ENCODE data around the gene ITGB1BP1.

Gene ITGB1BP1

DNA sequence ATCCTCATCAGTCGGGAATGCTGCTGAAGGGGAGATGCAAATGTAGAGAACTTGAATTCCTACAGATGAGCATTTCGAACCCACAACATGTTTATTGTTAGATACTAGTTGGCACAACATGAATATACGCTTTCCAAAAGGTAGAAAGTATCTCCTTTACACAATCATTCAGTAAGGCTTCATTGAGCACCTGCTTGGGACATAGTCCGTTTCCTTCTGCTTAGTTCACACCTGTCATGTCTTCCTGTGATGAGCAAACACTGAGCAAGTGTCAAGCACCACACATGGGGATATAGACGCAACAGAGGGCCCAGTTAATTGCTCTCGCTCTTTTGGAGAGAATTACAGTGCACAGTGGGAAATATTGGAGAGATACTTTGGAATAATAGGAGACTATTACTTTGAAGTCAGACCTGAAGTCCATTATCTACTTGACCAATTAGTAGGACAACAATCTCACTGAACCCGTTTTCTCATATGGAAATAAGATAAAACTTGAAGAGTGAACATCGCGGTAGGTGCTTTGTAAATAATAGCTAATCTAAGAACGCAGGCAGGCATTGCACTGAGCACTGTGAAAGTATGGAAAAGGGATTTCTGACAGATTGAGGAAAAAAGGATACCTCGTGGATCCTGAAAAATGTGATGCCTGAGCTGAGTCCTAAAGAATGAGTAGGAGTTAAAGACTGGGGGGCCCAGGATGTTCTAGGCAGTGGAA lies 1.3 kb upstream of the ITGB1BP1 start:
- DNase-seq = no peak

DNA sequence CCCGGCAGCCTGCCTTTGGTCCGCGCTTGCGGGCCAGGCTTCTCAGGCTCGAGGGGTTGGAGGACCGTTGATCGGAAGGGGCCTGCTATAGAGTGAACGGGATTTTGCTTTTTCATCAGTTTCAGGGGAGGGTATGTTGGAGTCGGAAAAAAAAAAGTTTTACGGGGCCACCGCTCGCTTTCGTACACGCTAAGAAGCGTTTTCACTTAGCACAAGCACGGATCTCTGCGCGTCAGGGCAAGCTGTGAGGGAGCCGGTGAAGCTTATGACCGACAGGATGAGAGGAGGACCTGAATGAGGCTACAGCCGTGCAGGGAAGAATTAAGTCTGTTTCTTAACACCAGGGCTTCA lies 569 bp upstream of the ITGB1BP1 start:
- peak in 1 of 2 experiments; percentile 10 for DNase-seq

DNA sequence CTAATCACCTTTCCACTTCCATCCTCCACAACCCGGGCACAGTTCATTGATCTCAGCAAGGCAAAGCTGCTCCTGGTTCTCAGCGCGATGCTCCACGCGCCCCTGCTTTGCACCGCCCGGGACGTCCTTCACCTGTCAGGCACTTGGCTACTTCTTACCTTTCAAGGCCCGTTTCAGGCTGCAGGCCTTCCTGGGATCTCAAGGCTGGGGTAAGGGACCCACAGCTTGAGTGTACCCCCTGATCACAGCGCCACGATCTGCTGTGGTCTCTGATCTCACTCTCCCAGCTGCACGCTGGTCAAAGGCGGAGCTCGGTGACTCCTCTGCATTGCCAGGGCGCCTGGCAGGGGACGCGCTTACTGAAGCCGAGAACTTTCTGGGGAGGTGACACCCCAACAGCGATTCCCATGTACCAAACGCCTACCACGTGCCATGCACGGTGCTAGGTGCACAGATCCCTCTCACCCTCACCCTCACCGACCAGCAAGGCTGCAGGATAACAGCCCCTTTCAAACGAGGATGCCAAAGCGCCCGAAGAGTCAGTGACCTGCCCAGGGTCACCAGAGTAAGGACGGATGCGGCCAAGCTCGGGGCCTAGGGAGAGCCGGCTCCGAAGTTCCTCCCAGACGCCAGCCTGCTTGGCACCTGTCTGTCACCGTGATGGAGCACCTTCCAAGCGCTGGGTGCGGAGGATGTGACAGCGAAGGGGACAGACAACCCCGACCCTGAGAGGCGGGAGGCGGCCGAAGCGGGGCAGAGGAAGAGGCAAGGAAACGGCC lies 818 bp downstream of the ITGB1BP1 start:
- DNase-seq = peak; percentile 22 to 29

DNA sequence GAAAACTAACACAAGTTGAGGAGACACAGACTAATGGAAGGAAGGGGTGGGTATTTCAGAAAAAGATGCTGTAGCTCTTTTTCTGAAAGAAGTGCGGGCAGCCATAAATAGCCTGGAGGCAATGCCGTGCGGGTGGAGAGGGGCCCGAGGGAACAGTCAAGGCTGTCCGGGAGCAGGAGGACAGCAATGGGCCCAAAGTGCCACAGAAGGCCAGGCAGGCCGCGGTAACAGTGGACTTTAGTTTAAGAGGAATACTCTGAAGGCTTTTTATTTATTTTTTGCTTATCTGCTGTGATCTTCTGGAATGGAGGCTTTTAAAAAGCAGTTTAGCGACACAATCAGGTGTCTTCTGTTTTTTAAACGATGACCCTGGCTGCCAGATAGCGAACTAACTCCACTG lies 2.8 kb downstream of the ITGB1BP1 start:
- DNase-seq = no peak

DNA sequence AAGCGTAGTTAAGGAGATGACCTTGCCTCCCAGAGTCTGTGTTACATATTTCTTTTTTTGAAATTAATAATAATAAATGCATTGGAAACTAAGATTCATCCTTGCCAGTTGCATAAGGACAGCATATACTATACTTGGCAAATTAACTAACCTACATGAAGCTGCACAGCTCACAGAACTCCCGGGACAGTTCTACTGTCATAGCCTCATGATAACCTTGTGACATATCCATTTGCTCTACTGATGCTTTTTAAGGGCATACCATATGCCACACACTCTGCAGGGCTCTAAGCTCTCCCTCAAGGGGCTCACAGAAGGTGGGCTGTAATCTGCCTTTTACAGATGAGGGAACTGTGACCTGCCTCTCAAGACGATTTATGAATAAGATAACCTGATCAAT lies 3.8 kb downstream of the ITGB1BP1 start:
- no peak for DNase-seq

DNA sequence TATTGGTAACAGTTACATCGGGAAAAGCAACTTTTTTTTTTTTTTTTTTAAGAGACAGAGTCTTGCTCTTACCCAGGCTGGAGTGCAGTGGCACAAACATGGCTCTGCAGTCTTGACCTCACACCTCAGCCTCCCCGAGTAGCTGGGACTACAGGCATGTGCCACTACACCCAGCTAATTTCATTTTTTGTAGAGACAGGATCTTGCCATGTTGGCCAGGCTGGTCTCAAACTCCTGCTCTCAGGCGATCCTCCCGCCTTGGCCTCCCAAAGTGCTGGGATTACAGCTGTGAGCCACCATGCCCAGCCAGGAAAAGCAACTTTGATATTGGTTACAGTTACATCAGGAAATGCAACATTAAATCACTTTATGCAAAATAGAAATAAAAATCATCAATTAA lies 4.6 kb downstream of the ITGB1BP1 start:
- DNase-seq = no peak

DNA sequence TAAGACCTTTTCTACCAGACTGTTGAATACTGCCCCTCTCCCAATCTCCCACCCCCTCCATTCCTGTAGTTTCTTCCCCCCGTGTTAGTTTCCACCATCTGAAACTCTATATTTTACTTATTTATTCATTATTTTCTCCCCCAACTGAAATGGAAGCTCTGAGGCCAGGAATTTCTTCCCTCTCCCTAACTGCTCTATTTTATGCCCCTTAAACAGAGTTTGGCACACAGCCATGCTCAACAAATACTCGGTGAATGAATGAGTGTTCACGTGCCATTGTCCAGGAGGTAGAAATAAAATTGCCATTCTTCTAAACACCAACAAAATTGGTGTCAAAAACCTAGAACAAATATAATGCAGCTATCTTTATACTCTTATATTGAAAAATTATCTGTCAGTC lies 5.6 kb downstream of the ITGB1BP1 start:
- DNase-seq = no peak

DNA sequence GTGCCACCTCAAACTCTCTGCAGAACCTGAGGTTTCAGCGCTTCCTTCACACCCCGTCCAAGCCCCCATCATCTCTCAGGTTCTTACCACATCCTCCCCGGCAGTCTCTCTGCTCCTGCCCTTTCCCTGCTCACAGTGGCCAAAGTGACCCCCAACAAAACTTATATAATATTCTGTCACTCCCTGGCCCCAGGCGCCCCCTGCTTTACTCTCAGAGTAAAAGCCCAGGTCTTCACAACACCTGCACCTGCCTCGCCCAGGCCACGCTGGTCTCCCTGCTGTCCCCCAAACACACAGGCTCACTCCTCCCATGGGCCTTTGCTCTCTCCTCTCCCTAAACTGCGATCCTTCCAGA lies 6.4 kb downstream of the ITGB1BP1 start:
- DNase-seq = no peak

DNA sequence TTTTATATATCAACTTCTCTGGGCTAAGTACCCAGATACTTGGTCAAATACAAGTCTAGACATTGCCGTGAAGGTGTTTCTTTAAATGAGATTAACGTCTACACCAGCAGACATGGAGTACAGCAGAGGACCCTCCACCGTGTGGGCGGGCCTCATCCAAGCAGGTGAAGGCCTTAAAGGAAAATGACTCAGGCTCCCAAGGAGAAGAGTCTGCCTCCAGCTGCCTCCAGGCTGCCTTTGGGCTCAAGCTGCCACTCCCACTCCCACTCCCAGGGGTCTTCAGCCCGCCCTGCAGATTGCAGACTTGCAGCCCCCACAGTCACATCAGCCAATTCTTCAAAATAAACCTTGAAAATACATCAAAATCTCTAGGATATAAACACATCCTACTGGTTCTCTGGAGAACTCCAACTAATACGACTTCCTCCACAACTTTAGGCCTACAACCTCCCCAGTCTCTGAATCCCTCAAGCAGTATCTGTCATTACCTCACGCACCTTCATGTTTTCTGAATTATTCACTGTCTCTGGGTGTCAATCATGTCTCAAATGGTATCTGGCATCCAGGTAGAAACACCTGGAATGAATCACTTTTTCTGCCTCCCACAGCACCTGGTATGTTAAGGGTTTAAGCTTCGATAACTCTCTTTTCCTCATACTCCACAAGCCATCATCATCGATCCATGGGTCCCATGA lies 6.9 kb downstream of the ITGB1BP1 start:
- DNase-seq = no peak

DNA sequence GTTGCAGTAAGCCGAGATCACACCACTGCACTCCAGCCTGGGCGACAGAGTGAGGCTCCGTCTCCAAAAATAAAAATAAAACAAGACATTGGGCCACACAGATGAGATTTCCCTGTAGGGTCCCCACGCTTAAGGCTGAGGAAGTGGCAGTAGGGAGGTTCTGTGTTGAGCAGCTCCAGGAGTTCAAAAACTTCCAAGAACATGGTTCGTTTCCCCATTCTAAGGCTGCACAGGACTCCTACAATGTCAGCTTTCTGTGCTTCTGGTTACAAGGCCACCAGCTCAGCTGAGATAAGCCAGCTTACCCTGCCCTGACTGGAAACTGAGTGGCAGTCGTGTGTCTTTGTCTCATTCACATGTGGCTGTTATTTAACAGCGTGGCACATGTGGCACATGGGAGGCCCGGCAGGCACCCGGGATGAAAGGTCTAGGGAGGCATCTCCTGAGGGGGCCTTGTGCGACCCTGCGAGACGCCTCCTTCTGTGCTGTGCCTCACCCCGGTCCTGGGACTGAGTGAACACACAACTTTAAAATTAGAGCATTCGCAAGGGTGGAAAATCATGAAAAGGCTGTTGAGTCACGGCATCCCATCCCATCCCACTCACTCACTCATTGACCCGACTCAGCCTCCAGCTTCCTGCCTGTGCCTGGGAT lies 7.7 kb downstream of the ITGB1BP1 start:
- no peak for DNase-seq

DNA sequence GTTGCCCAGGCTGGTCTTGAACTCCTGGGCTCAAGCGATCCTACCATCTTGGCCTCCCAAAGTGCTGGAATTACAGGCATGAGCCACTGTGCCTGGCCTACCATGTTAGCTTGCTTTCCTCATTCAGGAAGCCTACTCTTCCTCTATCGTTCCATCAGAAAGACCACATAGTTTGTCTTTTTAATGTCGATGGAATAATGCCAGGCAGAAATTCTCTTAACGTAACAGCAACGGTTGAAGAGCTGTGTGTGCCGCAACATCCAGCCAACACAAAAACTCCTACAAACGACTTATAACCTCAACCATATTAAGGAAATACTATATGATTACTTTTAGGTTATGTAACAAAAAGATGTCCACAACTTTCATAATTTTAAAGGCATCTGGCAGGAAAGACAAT lies 10.5 kb downstream of the ITGB1BP1 start:
- no peak for DNase-seq

DNA sequence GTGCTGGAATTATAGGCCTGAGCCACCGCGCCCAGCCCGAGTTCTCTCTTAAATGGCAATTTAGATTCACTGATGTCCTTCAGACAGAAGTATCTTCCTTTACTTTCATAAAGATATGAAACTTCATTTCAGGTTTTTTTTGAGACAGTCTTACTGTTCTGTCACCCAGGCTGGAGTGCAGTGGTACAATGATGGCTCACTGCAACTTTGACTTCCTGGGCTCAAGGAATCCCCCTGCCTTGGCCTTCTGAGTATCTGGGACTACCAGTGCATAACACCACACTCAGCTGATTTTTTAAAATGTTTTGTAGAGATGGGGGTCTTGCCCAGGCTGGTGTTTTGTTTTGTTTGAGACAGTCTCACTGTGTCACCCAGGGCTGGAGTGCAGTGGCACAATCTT lies 13.2 kb downstream of the ITGB1BP1 start:
- DNase-seq = no peak

DNA sequence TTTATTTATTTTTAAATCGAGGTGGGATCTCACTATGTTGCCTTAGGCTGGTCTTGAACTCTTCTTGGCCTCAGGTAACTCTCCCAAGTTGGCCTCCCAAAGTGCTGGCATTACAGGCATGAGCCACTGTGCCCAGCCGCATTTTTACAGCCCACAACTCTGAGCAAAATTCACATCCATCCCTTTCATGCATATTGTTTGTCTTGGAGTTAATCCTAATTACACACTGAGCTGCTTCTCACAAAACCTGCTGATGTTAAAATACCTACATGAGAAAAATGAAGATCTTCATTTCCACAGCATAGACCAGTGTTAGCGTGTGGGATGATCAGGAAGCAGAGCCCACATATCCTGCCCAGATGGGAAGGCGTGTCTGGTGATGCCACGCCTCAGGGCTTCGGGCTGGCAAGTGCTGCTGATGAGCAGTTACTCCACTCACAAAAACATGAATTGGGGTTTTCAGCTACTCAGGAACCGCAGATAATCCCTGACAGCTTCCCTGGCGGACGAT lies 14.6 kb downstream of the ITGB1BP1 start:
- DNase-seq = no peak

DNA sequence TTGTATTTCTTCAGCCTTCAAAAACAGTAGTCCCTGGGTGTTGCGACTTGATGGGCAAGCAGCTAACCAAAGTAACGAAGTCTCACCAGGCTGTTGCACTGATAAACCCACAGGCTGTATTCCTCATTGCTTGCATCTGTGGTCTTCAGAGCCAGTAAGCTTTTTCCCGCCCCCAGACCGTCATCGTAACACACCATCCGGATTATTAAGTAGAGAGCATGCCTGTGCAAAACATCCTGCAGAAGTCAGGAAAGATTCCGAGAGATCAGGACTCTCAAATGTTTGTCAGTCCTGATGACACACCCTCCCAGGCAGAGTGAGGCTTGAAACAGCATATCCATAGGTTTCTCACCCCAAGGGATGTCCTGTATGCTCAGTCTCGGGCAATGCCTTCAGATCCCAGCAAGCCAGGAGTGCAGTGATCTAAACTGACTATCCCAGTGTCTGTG lies 15.9 kb downstream of the ITGB1BP1 start:
- no peak for DNase-seq

DNA sequence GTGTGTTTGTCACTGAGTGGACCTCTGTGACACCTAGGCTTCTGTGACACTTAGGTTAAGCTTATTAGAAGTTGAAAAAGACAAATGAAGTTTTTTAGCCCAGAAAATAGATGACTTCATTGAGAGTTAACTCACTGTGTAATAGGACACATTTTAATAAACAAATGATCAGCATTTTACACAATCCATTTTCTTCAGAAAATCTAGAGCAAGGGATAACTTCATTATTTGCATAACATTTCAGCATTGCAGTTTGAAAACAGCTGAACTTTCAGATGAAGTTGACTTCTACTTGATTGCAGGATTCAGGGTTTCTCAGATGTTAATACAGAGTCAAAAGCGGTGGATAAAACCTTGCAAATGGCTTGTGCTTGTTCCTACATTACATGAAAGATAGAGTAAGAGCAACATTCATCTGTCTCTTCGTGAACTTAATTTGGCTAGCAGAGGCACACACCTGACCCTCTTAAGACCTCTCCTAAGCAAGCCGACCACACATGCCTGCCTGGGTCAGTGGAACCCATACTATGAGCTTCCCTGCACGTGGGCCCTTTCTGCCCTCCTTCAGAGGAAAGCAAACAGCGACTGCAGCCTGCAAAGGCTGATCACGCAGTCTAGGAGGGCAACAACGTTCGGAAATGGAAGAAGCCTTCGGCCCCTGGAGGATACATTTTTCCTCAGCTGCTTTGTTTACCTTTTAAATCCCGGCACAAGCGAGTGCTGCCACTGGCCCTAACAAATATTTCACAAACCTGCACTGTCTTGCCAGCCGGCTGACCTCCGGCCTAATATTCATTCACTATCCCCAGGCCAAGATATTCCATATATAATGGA lies 16.6 kb downstream of the ITGB1BP1 start:
- no peak for DNase-seq

DNA sequence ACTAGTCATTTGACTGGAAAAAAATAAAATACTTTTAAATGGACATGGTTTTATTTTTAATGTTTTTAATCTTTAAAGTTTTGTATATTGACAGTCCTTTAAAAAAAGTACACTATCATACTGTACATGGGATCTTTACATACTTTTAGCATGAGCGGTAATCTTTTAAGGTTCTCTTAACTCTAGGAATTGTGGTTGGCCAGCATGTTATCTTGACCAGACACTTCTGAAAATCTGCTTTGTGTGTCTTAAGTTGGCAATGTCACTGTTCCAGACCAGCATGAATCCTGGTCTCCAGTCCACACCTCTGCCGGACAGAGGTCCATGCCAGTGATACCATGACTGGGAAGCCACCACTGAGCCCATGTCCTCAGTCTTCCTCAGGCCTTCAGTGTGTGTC lies 17.7 kb downstream of the ITGB1BP1 start:
- no peak for DNase-seq

DNA sequence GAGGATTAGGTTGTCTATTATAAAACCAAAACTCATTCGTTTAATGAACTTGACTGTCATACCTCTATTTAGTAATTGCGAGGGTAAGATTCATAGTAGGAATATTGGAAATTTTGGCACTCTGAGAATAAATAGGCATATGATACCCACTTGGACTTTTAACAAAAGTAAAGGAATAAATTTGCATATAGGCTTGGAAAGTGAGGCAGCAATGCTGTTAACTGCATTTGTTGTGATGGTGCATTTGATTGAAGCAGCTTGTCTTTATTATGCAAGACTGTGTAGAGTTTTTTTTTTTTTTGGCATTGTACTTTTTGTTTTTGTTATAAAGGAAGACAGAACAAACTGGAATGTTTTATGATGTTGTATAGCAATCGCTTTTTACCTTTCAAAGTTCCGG lies 18.9 kb downstream of the ITGB1BP1 start:
- no peak for DNase-seq

DNA sequence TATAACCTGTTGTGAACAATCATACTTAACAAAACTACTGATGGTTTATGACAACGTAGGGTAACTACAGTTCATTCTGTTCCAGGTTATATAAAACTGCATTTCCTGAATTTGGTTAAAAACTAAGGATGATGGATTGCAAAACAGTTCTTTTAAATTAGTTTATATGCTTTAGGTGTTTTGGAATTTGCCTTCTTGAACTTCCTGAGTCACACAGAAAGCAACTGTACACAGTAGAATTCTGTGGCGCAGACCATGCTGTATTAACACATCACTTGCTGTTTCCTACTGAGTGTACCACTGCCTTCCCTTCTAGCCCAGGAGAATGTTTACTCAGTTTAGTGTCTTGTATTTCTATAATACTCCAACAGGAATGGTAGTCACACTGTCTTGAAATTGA lies 19.4 kb downstream of the ITGB1BP1 start:
- no peak for DNase-seq

DNA sequence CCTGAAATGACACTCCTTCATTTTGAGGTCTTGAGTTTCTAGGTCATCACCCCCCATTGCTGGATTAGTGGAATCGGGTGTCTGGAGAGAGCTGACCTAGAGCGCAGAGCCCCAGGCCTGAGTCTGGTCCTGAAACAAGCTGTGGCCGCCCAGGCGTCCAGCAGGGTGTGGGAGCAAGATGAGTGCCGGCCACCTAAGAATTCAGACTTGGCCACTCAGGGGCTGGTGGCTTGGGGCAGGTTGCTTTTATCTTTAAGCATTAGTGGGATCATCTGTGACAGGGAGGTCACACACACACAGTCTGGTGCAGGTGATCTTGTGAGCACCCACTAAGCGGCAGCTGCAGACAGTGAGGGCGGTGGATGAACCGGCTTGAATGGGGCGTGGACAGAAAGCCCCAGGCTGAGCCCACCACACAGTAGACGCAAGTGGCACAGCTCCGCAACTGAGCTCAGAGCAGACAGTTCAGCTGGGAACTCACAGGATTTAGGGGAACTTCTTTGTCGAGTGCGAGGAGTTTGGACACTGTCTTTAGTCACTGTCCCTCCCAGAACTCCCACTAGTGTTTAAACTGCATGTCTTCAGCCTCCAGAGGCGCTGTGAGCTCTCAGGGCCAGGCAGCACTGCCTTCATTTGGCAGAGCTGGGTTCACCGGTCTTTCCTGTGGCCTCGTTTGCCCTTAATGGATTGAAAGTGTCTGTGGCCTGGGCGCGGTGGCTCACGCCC lies 21.5 kb downstream of the ITGB1BP1 start:
- DNase-seq = no peak

DNA sequence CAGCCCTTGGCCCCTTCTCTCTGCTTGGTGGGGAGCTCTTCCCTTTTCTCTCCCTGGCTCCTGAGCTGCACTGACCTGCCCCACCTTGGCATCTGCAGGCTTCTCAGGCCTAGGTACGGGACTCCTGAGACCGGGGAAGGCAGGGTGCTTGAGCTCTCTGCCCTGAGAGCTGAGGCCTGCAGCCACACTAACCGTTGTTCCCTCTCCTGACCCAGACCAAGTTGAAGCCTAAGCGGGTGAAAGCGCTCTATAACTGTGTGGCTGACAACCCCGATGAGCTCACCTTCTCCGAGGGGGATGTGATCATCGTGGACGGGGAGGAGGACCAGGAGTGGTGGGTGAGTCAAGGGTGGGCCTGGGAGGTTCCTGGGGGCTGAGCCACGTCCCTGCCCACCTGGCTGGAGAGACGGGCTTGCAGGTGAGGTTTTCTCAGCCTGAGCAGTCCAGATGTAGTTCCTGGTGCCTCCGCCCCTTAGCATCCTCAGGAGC lies 22.2 kb downstream of the ITGB1BP1 start:
- DNase-seq = no peak

DNA sequence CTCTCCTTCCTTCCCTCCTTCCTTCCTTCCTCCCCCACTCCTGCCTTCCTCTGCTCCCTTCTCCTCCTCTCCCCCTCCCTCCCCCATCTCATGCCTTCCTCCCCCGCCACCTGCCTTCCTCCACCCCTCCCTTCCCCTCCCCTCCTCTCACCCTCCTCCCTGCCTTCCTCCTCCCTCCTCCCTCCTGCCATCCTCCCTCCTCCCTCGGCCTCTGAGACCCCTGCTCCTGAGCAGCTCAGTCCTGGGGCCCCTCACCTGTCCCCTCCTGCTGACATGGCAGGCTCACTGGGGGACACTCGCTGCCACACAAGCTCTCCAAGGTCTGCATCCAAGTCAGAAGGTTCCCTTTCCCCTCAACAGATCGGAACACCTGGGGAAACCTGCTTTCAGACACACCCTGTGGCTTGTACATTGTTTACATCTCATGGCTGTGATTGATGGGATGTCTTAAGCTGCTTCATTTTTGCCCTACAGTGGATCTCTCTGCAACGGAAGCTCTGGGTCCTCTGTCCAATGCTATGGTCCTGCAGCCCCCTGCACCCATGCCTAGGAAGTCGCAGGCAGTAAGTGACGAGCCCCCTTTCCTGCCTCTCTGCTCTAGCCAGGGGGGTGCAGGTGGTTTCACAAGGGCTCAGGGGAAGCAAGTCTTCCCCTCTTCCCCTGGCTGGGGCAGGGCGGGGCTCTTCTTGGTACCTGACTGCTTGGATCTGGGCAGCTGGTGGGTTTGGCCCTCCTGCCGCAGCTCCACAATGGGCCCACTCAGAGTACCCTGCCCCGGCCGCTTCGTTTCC lies 22.9 kb downstream of the ITGB1BP1 start:
- DNase-seq = no peak
